ENCODE results near the gene MESP2. TPM values are rescaled to one million over a fixed set of nuclear protein-coding genes. Genes with fewer than 3 reads are reported as not detected.

The MESP2 gene
- polyA plus RNA-seq, 3 donors: 0.67 TPM; not detected in 2

GRCh38 chr15:89808160-89808870 is 32.2 kb downstream of the MESP2 start:
- H3K9me3 Mint-ChIP-seq: peaks cover 0 to 3% (median 0%) of the 10 kb centered on the region in 7 donors
- H2AFZ ChIP-seq (ENCODE audit: insufficient read depth, low read depth, low read length, poor library complexity, severe bottlenecking): no peak overlapping the region

More at GRCh38 chr15:89808160-89808870, 32.2 kb downstream of the MESP2 start:
- intact Hi-C loops (cut with micrococcal nuclease): no loop called here
- H3K27me3 ChIP-seq (ENCODE audit: control insufficient read depth in 2 of 2, insufficient read depth in 2 of 2, low read length in 2 of 2): no peaks in the 10 kb centered on the region
- H3K9me3 ChIP-seq (replicated peaks in 1 of 2; ENCODE audit: control insufficient read depth in 1 of 2, insufficient read depth in 1 of 2, low read length in 2 of 2): no peaks in the 10 kb centered on the region
- H3K9ac ChIP-seq (ENCODE audit: insufficient read depth, low read length, poor library complexity, severe bottlenecking): no peak overlapping the region
- H3K36me3 ChIP-seq (replicated peaks in 1 of 2; ENCODE audit: control insufficient read depth in 1 of 2, insufficient read depth in 2 of 2, low read length in 2 of 2): peaks cover 57 to 74% of the 10 kb centered on the region in 2 donors
- H3K4me3 ChIP-seq (replicated peaks in 1 of 3; ENCODE audit: low read depth in 2 of 3, low read length in 3 of 3): no peak overlapping the region
- TF ChIP-seq CTCF (IDR thresholded peaks at IDR 0.05): no peak
- WGBS (ENCODE audit: insufficient coverage): 73% methylated on average over 3 of the region's 10 CpGs
- peak overlapping the region in 4 of 7 donors; percentile 47 to 73 (median 71) for H3K27ac Mint-ChIP-seq
- H3K4me3 Mint-ChIP-seq: peak overlapping the region in 1 of 2 donors; percentile 4
- no peak overlapping the region for H3K4me2 ChIP-seq (replicated peaks; ENCODE audit: extremely low read depth, low read length, poor library complexity, severe bottlenecking)
- H3K4me1 ChIP-seq (ENCODE audit: control insufficient read depth in 1 of 2, insufficient read depth in 2 of 2, low read length in 2 of 2): peaks cover 31 to 40% of the 10 kb centered on the region in 2 donors
- no peak for DNase-seq
- H3K4me1 Mint-ChIP-seq: peaks cover 51% of the 10 kb centered on the region
- no peak overlapping the region for H3K27ac ChIP-seq (ENCODE audit: low read depth in 1 of 2, low read length in 2 of 2)
- peaks cover 100% of the 10 kb centered on the region for H4K20me1 ChIP-seq (ENCODE audit: insufficient read depth, low read length)
- peaks cover 74 to 84% of the 10 kb centered on the region in 2 donors for H3K36me3 Mint-ChIP-seq
- peaks cover 0 to 4% (median 2%) of the 10 kb centered on the region in 3 donors for H3K27me3 Mint-ChIP-seq (ENCODE audit: low read depth in 3 of 3)
- peaks cover 75% of the 10 kb centered on the region for H3K79me2 ChIP-seq (ENCODE audit: insufficient read depth, low read length)
